CD14-positive monocyte (primary cell): ENCODE data around the gene SMIM38. TPM values are rescaled to one million over a fixed set of nuclear protein-coding genes. Genes with fewer than 3 reads are reported as not detected.

Experiments
- DNase-seq, 3 donors: peaks; one replicate each; pipeline ENCODE4 v3.0.0-alpha.2; 2011 to 2022
- H2AFZ ChIP-seq: 2 replicates; pipeline ENCODE4 v1.6.0; 2012; ENCODE audit warnings: mild to moderate bottlenecking, low read depth, low read length, inconsistent platforms; ENCODE audit not compliant: insufficient read depth, poor library complexity, severe bottlenecking
- H3K27ac ChIP-seq, 2 donors: 1 replicate in 1 of 2; 2 replicates in 1 of 2; pipeline ENCODE4 v1.5.1; 2012 to 2013; ENCODE audit warnings: low read length in 2 of 2, control low read depth in 1 of 2, inconsistent platforms in 1 of 2, low read depth in 1 of 2, mild to moderate bottlenecking in 1 of 2
- H3K27me3 ChIP-seq, 2 donors: one replicate each; pipeline versions ENCODE4 v1.6.0 to v1.6.1; 2011 to 2013; ENCODE audit warnings: low read length in 2 of 2; ENCODE audit not compliant: control insufficient read depth in 2 of 2, insufficient read depth in 2 of 2
- H3K36me3 ChIP-seq, 2 donors: replicated peaks in 1 of 2; 1 replicate in 1 of 2; 2 replicates in 1 of 2; pipeline versions ENCODE4 v1.5.1 to v1.6.1; 2012 to 2013; ENCODE audit warnings: low read length in 2 of 2, control low read depth in 1 of 2, inconsistent platforms in 1 of 2, mild to moderate bottlenecking in 1 of 2; ENCODE audit not compliant: insufficient read depth in 2 of 2, control insufficient read depth in 1 of 2
- H3K4me1 ChIP-seq, 2 donors: 1 replicate in 1 of 2; 2 replicates in 1 of 2; pipeline versions ENCODE4 v1.5.1 to v1.6.1; 2012 to 2013; ENCODE audit warnings: low read length in 2 of 2, control low read depth in 1 of 2, inconsistent platforms in 1 of 2, mild to moderate bottlenecking in 1 of 2, moderate library complexity in 1 of 2; ENCODE audit not compliant: insufficient read depth in 2 of 2, control insufficient read depth in 1 of 2
- H3K4me2 ChIP-seq: replicated peaks from 2 replicates; pipeline ENCODE3; 2012; ENCODE audit warnings: low read length, moderate library complexity, mild to moderate bottlenecking; ENCODE audit not compliant: poor library complexity, severe bottlenecking; ENCODE audit errors: extremely low read depth
- H3K4me3 ChIP-seq, 3 experiments: fragments of 200-600 bp in 1 of 3; sonication (generic) in 1 of 3; replicated peaks in 1 of 3; 1 replicate in 2 of 3; 2 replicates in 1 of 3; pipeline ENCODE4 v1.5.1; 2011 to 2013; ENCODE audit warnings: low read length in 3 of 3, mild to moderate bottlenecking in 3 of 3, control low read depth in 2 of 3, low read depth in 2 of 3, inconsistent platforms in 1 of 3, moderate library complexity in 1 of 3
- H3K79me2 ChIP-seq: 2 replicates; pipeline ENCODE4 v1.6.0; 2012; ENCODE audit warnings: mild to moderate bottlenecking, control low read depth, inconsistent platforms, low read length, moderate library complexity; ENCODE audit not compliant: insufficient read depth
- H3K9ac ChIP-seq: 2 replicates; pipeline ENCODE4 v1.6.0; 2017; ENCODE audit warnings: low read length, mild to moderate bottlenecking; ENCODE audit not compliant: insufficient read depth, poor library complexity, severe bottlenecking
- H3K9me3 ChIP-seq, 2 donors: replicated peaks in 1 of 2; 1 replicate in 1 of 2; 2 replicates in 1 of 2; pipeline versions ENCODE4 v1.5.1 to v1.6.1; 2012 to 2013; ENCODE audit warnings: low read length in 2 of 2, control low read depth in 1 of 2; ENCODE audit not compliant: control insufficient read depth in 1 of 2, insufficient read depth in 1 of 2
- H4K20me1 ChIP-seq: 2 replicates; pipeline ENCODE4 v1.6.0; 2012; ENCODE audit warnings: mild to moderate bottlenecking, low read length, control low read depth, moderate library complexity; ENCODE audit not compliant: insufficient read depth
- H3K27ac Mint-ChIP-seq, 7 donors: one replicate each; pipeline ENCODE4 v1.8.0; 2020; ENCODE audit warnings: mild to moderate bottlenecking in 7 of 7, mixed read lengths in 7 of 7, moderate library complexity in 6 of 7, inconsistent platforms in 2 of 7
- H3K27me3 Mint-ChIP-seq, 3 donors: one replicate each; pipeline ENCODE4 v1.8.0; 2021 to 2022; ENCODE audit warnings: low read depth in 3 of 3, mild to moderate bottlenecking in 3 of 3, mixed read lengths in 3 of 3, moderate library complexity in 3 of 3, inconsistent platforms in 1 of 3
- H3K36me3 Mint-ChIP-seq, 2 donors: one replicate each; pipeline ENCODE4 v1.8.0; 2020; ENCODE audit warnings: mixed read lengths in 2 of 2, inconsistent platforms in 1 of 2, mild to moderate bottlenecking in 1 of 2
- H3K4me1 Mint-ChIP-seq: one replicate; pipeline ENCODE4 v1.8.0; 2020; ENCODE audit warnings: mild to moderate bottlenecking, mixed read lengths
- H3K4me3 Mint-ChIP-seq, 2 donors: one replicate each; pipeline ENCODE4 v1.8.0; 2020; ENCODE audit warnings: mild to moderate bottlenecking in 2 of 2, mixed read lengths in 2 of 2, moderate library complexity in 1 of 2
- H3K9me3 Mint-ChIP-seq, 7 donors: one replicate each; pipeline ENCODE4 v1.8.0; 2020 to 2022; ENCODE audit warnings: mixed read lengths in 7 of 7, mild to moderate bottlenecking in 6 of 7, moderate library complexity in 6 of 7, inconsistent platforms in 2 of 7
- WGBS: methylation state at CpG from one replicate; pipeline ENCODE4 v1.1.5; 2013; ENCODE audit warnings: missing lambda C conversion rate; ENCODE audit not compliant: insufficient coverage; 5-methylcytosine and 5-hydroxymethylcytosine counted together
- intact Hi-C, 2 donors: fragments of 100-400 bp; cut with micrococcal nuclease; formaldehyde crosslinking; loops; one replicate each; pipeline versions ENCODE4 v1.15.0 to v1.15.1; 2023
- polyA plus RNA-seq, 3 donors: library from polyadenylated mRNA; depleted of rRNA in 1 of 3; unstranded in 2 of 3; stranded (reverse) in 1 of 3; fragments of 300-500 nt in 2 of 3; fragments of >200 nt in 1 of 3; fragmentation: Illumina TruSeq in 2 of 3; gene quantifications; 1 replicate in 2 of 3; 2 replicates in 1 of 3; pipeline ENCODE4 v1.2.3, GENCODE V29; 2012 to 2021
- TF ChIP-seq, protein P1 (sequence below): fragments of 200-600 bp; IDR thresholded peaks from one replicate; pipeline ENCODE4 v1.8.0; 2022; ENCODE audit warnings: antibody characterized with exemption, mild to moderate bottlenecking

The SMIM38 gene
- polyA plus RNA-seq, 3 donors, result 0.05 TPM; not detected in 2

DNA sequence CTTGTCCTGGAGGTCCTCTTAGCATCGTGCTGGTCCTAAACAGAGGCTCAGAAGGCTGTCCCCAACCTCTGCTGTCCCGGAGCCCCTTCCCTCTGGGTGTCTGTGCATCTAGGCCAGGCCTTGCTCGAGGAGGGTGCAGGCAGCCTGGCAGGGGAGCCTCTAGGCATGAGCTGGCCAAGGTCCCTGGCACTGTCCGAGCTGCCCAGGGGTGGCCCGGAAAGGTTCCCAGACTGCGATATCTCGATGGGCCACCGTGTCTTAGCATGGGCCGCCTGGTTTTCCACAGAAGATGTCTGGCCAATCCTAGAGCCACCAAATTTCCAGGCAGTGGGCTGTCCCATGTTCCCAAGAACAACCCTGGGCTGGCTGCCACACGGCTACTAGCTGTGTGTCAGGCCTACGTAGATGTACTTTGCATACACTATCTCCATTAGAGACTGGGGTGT lies 24.6 kb upstream of the SMIM38 start:
- intact Hi-C loops, result no loop called here
- H3K79me2 ChIP-seq, result no peaks in the 10 kb centered on the region
- H3K27me3 Mint-ChIP-seq, result peaks cover 2 to 3% (median 2%) of the 10 kb centered on the region in 3 donors
- no peaks in the 10 kb centered on the region for H3K27me3 ChIP-seq
- H3K4me1 ChIP-seq, result no peaks in the 10 kb centered on the region
- peaks cover 3% of the 10 kb centered on the region for H3K4me1 Mint-ChIP-seq
- DNase-seq, result no peak
- WGBS, result 91% methylated on average over 9 of the region's 11 CpGs
- peaks cover 12 to 24% of the 10 kb centered on the region in 2 donors for H3K9me3 ChIP-seq
- no peak overlapping the region for H3K4me3 Mint-ChIP-seq
- H3K4me3 ChIP-seq, result no peak overlapping the region
- H3K9me3 Mint-ChIP-seq, result peaks cover 21 to 55% (median 35%) of the 10 kb centered on the region in 7 donors
- TF ChIP-seq, protein P1, sequence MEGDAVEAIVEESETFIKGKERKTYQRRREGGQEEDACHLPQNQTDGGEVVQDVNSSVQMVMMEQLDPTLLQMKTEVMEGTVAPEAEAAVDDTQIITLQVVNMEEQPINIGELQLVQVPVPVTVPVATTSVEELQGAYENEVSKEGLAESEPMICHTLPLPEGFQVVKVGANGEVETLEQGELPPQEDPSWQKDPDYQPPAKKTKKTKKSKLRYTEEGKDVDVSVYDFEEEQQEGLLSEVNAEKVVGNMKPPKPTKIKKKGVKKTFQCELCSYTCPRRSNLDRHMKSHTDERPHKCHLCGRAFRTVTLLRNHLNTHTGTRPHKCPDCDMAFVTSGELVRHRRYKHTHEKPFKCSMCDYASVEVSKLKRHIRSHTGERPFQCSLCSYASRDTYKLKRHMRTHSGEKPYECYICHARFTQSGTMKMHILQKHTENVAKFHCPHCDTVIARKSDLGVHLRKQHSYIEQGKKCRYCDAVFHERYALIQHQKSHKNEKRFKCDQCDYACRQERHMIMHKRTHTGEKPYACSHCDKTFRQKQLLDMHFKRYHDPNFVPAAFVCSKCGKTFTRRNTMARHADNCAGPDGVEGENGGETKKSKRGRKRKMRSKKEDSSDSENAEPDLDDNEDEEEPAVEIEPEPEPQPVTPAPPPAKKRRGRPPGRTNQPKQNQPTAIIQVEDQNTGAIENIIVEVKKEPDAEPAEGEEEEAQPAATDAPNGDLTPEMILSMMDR, result no peak
- H3K4me2 ChIP-seq, result no peak overlapping the region
- no peak overlapping the region for H3K27ac Mint-ChIP-seq
- H3K36me3 Mint-ChIP-seq, result no peaks in the 10 kb centered on the region
- no peaks in the 10 kb centered on the region for H4K20me1 ChIP-seq
- no peak overlapping the region for H3K9ac ChIP-seq
- no peak overlapping the region for H3K27ac ChIP-seq
- no peaks in the 10 kb centered on the region for H3K36me3 ChIP-seq
- H2AFZ ChIP-seq, result no peak overlapping the region

DNA sequence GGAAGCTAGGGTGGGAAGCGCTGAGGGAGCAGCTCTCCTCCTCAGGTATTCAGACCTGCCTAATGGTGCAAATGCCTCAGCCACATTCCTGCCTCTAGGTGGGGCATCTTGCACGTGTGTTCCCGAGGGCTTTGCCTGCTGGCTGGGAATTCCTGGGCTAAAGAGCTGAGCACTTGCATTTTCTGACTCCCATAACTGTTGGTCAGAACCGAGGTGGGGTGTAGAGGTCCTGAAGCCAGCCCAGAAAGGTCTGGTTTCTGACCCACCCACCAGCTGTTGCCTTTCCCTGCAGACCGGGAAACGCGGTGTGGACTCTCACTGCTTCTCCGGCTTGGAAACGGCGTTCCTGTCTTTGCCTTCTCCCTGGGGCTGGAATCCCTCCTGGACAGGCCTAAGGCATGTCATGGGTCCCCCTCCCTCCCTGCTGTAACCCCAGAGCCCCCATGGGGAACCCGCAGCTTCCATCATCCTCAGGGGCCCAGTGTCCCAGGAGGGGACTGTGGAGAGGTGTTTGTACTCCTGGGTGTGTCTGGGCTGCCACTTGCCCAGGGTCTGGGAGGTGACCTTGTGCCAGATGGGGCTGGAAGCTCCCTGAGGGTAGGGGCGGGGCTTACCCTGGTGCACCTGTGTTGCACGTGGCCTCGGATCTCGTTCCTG lies 24.0 kb upstream of the SMIM38 start:
- H3K4me2 ChIP-seq, result no peak overlapping the region
- no peak overlapping the region for H3K4me3 ChIP-seq
- H3K9ac ChIP-seq, result no peak overlapping the region
- no peaks in the 10 kb centered on the region for H3K36me3 ChIP-seq
- Mint-ChIP-seq H3K27me3 (peaks cover 2 to 5% (median 2%) of the 10 kb centered on the region in 3 donors), H3K4me3 (no peak overlapping the region), H3K4me1 (peaks cover 3% of the 10 kb centered on the region), H3K36me3 (no peaks in the 10 kb centered on the region), H3K27ac (no peak overlapping the region), H3K9me3 (peaks cover 24 to 56% (median 35%) of the 10 kb centered on the region in 7 donors)
- H3K4me1 ChIP-seq, result no peaks in the 10 kb centered on the region
- intact Hi-C loops, result no loop called here
- no peaks in the 10 kb centered on the region for H4K20me1 ChIP-seq
- peaks cover 12 to 24% of the 10 kb centered on the region in 2 donors for H3K9me3 ChIP-seq
- no peak overlapping the region for H2AFZ ChIP-seq
- TF ChIP-seq, protein P1, result no peak
- DNase-seq, result no peak
- H3K27me3 ChIP-seq, result no peaks in the 10 kb centered on the region
- WGBS, result 84% methylated on average over 9 of the region's 15 CpGs
- H3K79me2 ChIP-seq, result no peaks in the 10 kb centered on the region
- no peak overlapping the region for H3K27ac ChIP-seq
